Transverse colon (tissue), 4 donors: Measurements from ENCODE around the gene STEAP3. TPM values are rescaled to one million over a fixed set of nuclear protein-coding genes. Genes with fewer than 3 reads are reported as not detected.

Source experiments
- DNase-seq: peaks from one replicate; pipeline ENCODE4 v3.0.0-alpha.2; 2019
- H3K27ac ChIP-seq, 4 donors: fragments of 200-600 bp; sonication (generic); 2 replicates each; pipeline ENCODE4 v1.5.1; 2016 to 2018; ENCODE audit warnings: inconsistent platforms in 4 of 4
- H3K27me3 ChIP-seq: fragments of 200-600 bp; sonication (generic); 2 replicates; pipeline ENCODE4 v1.5.1; 2017; ENCODE audit warnings: inconsistent platforms
- H3K36me3 ChIP-seq, 4 donors: fragments of 200-600 bp; sonication (generic); 2 replicates each; pipeline ENCODE4 v1.5.1; 2017 to 2019; ENCODE audit warnings: inconsistent platforms in 4 of 4
- H3K4me1 ChIP-seq, 4 donors: fragments of 200-600 bp; sonication (generic); 2 replicates each; pipeline ENCODE4 v1.5.1; 2017 to 2020; ENCODE audit warnings: inconsistent platforms in 4 of 4
- H3K4me3 ChIP-seq, 4 donors: fragments of 200-600 bp; sonication (generic); 1 replicate in 1 of 4; 2 replicates in 3 of 4; pipeline versions ENCODE4 v1.5.1 to v1.6.1; 2017 to 2019; ENCODE audit warnings: inconsistent platforms in 4 of 4
- H3K9me3 ChIP-seq, 2 donors: fragments of 200-600 bp; sonication (generic); 2 replicates each; pipeline ENCODE4 v1.5.1; 2017 to 2019; ENCODE audit warnings: inconsistent platforms in 2 of 2
- EP300 ChIP-seq: sonication (generic); formaldehyde crosslinking; IDR thresholded peaks from one replicate; pipeline ENCODE4 v1.6.1; 2017; ENCODE audit warnings: antibody characterized with exemption, low read depth
- POLR2A ChIP-seq: fragments of 450-650 bp; IDR thresholded peaks from one replicate; pipeline ENCODE4 v1.6.1; 2016; ENCODE audit warnings: antibody characterized with exemption, mild to moderate bottlenecking, moderate library complexity
- POLR2AphosphoS5 ChIP-seq, 3 donors: sonication (generic); formaldehyde crosslinking; IDR thresholded peaks; one replicate each; pipeline ENCODE4 v1.6.1; 2016; ENCODE audit warnings: antibody characterized with exemption in 3 of 3
- WGBS, 2 donors: methylation state at CpG; one replicate each; pipeline ENCODE4 v1.1.5; 2018; ENCODE audit warnings: low coverage in 1 of 2; 5-methylcytosine and 5-hydroxymethylcytosine counted together
- in situ Hi-C, 4 donors: fragments of 200-750 bp; cut with MboI; loops; one replicate each; pipeline versions ENCODE4 v1.15.0 to v1.15.1; 2017; ENCODE audit warnings: low sequenced_read_pairs in 3 of 4, low pct_ligation_motif_present in 1 of 4, low pct_unique_long_range_greater_than_20kb in 1 of 4
- intact Hi-C: fragments of 100-400 bp; cut with DNase I; formaldehyde crosslinking; loops from one replicate; pipeline ENCODE4 v1.15.1; 2023; ENCODE audit warnings: low total_unique reads
- total RNA-seq, 4 donors: library from RNA; depleted of rRNA; stranded (reverse); fragments of >200 nt; gene quantifications; one replicate each; pipeline ENCODE4 v1.1.0, GENCODE V29; 2016
- TF ChIP-seq, protein P1 (sequence below), 5 experiments: fragments of 200-600 bp in 3 of 5; fragments of 450-650 bp in 2 of 5; sonication (generic) in 3 of 5; IDR thresholded peaks; 1 replicate in 2 of 5; 2 replicates in 3 of 5; pipeline ENCODE4 v1.5.1; 2016 to 2017; ENCODE audit warnings: antibody characterized with exemption in 5 of 5, inconsistent platforms in 3 of 5, mild to moderate bottlenecking in 2 of 5, moderate library complexity in 1 of 5

STEAP3 gene
- total RNA-seq, 4 donors from 2014 or later, result 23.3 to 54.3 (median 37.6) TPM

DNA sequence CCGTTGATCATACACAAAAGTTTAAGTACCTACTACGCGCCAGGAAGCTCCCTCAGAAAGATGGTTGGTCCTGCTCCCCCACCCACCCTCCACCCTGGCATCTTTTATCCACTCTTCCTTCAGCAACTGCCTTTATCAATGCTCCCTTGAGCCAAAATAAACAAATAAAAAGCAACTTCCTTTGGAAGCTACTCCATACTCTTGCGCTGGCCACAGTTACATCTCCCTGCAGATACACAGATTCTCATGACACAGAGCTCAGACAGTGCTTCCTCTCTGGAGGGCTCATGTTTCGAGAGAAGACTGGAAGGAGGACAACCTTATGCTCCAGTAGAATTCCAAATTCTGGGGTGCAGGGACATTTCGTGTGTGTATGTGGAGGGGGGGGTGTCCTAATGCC lies 3.8 kb upstream of the STEAP3 start:
- Histone ChIP-seq H3K4me1 (peaks cover 0 to 11% (median 8%) of the 10 kb centered on the region in 4 donors), H3K9me3 (no peaks in the 10 kb centered on the region), H3K27me3 (peaks cover 10% of the 10 kb centered on the region), H3K4me3 (no peak overlapping the region), H3K27ac (no peak overlapping the region), H3K36me3 (no peaks in the 10 kb centered on the region)
- in situ Hi-C loops, result no loop called here
- intact Hi-C loops, result no loop called here
- DNase-seq, result no peak
- WGBS, 2 donors, result 32 to 34% methylated on average over 4 to 6 of the region's 6 CpGs
- TF ChIP-seq POLR2A, result no peak
- no peak for TF ChIP-seq EP300
- TF ChIP-seq, protein P1, sequence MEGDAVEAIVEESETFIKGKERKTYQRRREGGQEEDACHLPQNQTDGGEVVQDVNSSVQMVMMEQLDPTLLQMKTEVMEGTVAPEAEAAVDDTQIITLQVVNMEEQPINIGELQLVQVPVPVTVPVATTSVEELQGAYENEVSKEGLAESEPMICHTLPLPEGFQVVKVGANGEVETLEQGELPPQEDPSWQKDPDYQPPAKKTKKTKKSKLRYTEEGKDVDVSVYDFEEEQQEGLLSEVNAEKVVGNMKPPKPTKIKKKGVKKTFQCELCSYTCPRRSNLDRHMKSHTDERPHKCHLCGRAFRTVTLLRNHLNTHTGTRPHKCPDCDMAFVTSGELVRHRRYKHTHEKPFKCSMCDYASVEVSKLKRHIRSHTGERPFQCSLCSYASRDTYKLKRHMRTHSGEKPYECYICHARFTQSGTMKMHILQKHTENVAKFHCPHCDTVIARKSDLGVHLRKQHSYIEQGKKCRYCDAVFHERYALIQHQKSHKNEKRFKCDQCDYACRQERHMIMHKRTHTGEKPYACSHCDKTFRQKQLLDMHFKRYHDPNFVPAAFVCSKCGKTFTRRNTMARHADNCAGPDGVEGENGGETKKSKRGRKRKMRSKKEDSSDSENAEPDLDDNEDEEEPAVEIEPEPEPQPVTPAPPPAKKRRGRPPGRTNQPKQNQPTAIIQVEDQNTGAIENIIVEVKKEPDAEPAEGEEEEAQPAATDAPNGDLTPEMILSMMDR (IDR thresholded peaks at IDR 0.05), result no peak
- TF ChIP-seq POLR2AphosphoS5 (IDR thresholded peaks at IDR 0.05), result no peak

DNA sequence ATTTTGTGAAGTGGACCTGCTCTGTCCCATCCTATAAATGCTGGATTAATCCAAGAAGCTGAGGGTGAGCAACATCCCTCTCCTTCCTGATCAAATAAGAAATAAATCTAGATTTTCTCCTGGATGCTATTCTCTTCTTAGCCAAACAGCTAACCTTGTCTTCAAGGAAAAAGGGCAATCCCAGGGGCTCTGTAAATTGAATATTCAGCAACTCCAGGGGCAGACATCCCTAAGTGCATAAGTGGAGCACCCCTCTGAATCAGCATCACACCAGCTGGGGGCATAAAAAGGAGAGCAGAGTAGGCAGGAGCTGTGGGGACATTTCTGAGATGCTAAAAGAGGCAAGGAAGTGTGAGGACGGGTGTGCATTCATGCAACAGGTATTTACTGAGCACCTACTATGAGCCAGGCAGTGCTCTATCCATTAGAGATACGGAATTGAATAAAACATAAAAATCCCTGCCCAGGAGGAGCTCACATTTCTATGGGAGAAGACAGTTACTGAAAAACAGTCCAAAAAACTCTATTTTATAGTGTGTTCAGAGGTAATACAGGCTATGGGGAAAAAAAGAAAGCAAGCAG lies 2.8 kb upstream of the STEAP3 start:
- DNase-seq, result no peak
- intact Hi-C loops (no loop called here), in situ Hi-C loops (no loop called here)
- peaks cover 0 to 20% (median 14%) of the 10 kb centered on the region in 4 donors for H3K4me1 ChIP-seq
- WGBS, 2 donors, result 86% methylated on average over 2 of the region's 2 CpGs; no CpG with 5 or more reads in 1 of the 2 donors
- TF ChIP-seq POLR2AphosphoS5 (IDR thresholded peaks at IDR 0.05) (no peak), POLR2A (no peak), EP300 (no peak)
- TF ChIP-seq, protein P1 (IDR thresholded peaks at IDR 0.05), result no peak
- no peak overlapping the region for H3K27ac ChIP-seq
- peaks cover 10% of the 10 kb centered on the region for H3K27me3 ChIP-seq
- H3K9me3 ChIP-seq, result no peaks in the 10 kb centered on the region
- H3K36me3 ChIP-seq, result no peaks in the 10 kb centered on the region
- no peak overlapping the region for H3K4me3 ChIP-seq

DNA sequence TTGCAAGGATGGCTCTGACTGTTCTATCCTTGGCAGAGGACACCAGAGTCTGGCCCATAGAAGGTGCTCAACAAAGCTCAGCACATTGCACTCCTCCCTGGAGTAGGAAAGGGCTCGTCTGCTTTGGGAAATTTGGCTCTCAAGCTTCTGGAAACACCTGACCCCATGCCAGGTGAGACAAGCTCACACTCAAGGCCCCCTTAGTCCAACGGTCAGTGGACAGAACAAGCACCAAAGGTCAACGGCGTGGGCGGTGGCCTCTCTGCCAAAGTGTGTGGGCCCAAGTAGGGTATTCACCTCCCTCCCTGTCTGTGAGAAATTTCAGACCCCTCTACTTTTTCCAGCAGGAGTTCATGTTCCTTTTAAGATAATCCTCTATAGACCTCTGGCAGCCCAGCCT lies 2.0 kb upstream of the STEAP3 start:
- in situ Hi-C loops (no loop called here), intact Hi-C loops (no loop called here)
- Histone ChIP-seq H3K27me3 (peaks cover 10% of the 10 kb centered on the region), H3K36me3 (no peaks in the 10 kb centered on the region), H3K27ac (no peak overlapping the region), H3K4me3 (no peak overlapping the region), H3K4me1 (peaks cover 0 to 26% (median 15%) of the 10 kb centered on the region in 4 donors), H3K9me3 (no peaks in the 10 kb centered on the region)
- WGBS, 2 donors, result 52% methylated on average over 5 of the region's 5 CpGs; no CpG with 5 or more reads in 1 of the 2 donors
- no peak for DNase-seq
- no peak for TF ChIP-seq EP300
- TF ChIP-seq, protein P1 (IDR thresholded peaks at IDR 0.05), result no peak
- no peak for TF ChIP-seq POLR2A
- no peak for TF ChIP-seq POLR2AphosphoS5 (IDR thresholded peaks at IDR 0.05)

DNA sequence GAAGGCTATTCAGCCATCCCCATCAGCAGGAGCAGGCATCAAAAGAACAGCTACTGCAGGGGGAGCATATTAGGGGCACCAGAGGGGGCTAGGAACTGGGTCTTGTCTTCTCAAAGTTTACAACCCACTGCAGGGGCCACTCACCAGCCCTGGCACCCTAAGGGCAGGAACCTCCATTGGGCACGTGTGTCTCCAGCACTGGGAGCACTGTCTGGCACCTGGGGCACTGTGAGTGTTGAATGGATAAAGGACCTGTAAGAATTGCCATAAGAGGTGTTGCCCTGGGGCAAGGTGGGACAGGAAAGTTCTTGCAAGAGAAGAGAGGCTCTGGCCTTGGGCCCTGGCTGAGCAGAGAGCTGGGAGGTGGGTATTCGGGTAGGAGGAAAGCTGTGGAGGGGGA lies 1.4 kb upstream of the STEAP3 start:
- H3K4me3 ChIP-seq, result no peak overlapping the region
- H3K4me1 ChIP-seq, result peaks cover 0 to 26% (median 15%) of the 10 kb centered on the region in 4 donors
- H3K27ac ChIP-seq, result no peak overlapping the region
- no peak for TF ChIP-seq POLR2A
- TF ChIP-seq, protein P1 (IDR thresholded peaks at IDR 0.05), result no peak
- no peak for TF ChIP-seq POLR2AphosphoS5 (IDR thresholded peaks at IDR 0.05)
- TF ChIP-seq EP300, result no peak
- 73 to 86% methylated on average over 1 to 2 of the region's 2 CpGs for WGBS, 2 donors
- H3K9me3 ChIP-seq, result no peaks in the 10 kb centered on the region
- H3K27me3 ChIP-seq, result peaks cover 10% of the 10 kb centered on the region
- no peak for DNase-seq
- intact Hi-C loops (no loop called here), in situ Hi-C loops (no loop called here)
- H3K36me3 ChIP-seq, result no peaks in the 10 kb centered on the region
